ENCODE results near the gene COPG2.
A peak's percentile ranks its signal among the peaks of the same experiment; 100 is the strongest.
"Not testable (repeated sequence)": the region's sequence is repeated elsewhere in the genome, so short reads cannot be mapped to it uniquely, and the experiment has no call there.

The COPG2 gene, protein sequence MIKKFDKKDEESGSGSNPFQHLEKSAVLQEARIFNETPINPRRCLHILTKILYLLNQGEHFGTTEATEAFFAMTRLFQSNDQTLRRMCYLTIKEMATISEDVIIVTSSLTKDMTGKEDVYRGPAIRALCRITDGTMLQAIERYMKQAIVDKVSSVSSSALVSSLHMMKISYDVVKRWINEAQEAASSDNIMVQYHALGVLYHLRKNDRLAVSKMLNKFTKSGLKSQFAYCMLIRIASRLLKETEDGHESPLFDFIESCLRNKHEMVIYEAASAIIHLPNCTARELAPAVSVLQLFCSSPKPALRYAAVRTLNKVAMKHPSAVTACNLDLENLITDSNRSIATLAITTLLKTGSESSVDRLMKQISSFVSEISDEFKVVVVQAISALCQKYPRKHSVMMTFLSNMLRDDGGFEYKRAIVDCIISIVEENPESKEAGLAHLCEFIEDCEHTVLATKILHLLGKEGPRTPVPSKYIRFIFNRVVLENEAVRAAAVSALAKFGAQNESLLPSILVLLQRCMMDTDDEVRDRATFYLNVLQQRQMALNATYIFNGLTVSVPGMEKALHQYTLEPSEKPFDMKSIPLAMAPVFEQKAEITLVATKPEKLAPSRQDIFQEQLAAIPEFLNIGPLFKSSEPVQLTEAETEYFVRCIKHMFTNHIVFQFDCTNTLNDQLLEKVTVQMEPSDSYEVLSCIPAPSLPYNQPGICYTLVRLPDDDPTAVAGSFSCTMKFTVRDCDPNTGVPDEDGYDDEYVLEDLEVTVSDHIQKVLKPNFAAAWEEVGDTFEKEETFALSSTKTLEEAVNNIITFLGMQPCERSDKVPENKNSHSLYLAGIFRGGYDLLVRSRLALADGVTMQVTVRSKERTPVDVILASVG

GRCh38 chr7:130668258-130669084 is at the start of gene COPG2:
Gene COPG2, minus strand, starts transcription at chr7:130668748. Its CDS starts 80 bp downstream, at chr7:130668668.
- ATAC-seq, result peak; percentile 94 to 96

DNA sequence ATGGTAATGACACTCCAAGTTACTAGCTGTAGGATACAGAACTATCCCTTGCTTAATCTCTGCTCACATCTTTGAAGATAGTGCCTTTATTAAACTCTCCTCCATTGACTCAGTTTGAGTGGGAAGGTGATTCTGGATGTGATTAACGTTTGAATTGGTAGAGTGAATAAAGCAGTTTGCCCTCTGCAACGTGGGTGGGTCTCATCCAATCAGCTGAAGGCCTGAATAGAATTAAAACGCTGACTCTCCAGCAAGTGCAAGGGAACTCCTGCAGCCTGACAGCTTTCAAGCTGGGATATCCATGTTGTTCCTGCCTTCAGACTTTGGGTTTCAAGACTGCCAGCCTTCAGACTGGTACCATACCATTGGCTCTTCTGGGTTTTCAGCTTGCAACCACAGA is 43.9 kb upstream of the COPG2 start:
- ATAC-seq, result no peak

DNA sequence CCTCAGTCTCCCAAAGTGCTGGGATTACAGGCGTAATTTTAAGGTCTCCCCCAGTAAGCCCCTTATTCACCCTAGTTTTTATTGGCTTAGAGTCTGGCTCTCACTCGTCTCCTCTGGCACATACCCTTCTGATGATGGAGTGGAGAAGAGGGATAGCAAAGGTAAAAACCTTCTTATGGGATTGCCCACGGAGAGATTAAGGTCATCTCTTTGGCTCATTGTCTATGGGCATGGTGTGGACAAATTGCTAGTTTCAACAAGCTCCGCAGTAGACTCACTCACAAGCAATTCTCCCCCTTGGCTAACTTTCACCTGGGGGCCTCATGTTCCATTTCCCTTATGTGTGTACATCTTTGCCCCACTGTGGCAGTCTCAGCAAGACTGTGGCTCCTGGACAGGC is 40.2 kb upstream of the COPG2 start:
- no peak for ATAC-seq

GRCh38 chr7:130708001-130708400 is 39.5 kb upstream of the COPG2 start:
- no peak for ATAC-seq

DNA sequence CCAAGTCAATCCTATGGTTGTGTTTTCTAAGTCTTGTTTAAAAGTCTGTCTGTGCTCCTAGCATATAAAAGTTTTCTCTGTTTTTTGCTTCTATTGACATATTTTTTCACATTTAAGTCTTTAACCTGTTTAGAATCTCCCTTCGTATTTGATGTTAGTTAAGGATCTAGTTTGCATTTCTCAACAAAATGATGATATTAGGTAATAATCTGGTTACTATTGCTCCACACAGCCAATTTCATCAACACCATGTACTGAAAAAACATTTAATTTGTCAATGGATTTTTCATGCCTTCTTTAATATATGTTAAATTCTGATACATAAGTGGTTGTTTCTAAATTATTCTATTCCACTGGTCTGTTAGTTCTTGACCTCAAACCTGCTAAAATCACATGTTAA is 35.3 kb upstream of the COPG2 start:
- no peak for ATAC-seq

GRCh38 chr7:130701650-130702049 is 33.1 kb upstream of the COPG2 start:
- no peak for ATAC-seq

- no peak for ATAC-seq
Measured at GRCh38 chr7:130700760-130701159, 32.2 kb upstream of the COPG2 start.

DNA sequence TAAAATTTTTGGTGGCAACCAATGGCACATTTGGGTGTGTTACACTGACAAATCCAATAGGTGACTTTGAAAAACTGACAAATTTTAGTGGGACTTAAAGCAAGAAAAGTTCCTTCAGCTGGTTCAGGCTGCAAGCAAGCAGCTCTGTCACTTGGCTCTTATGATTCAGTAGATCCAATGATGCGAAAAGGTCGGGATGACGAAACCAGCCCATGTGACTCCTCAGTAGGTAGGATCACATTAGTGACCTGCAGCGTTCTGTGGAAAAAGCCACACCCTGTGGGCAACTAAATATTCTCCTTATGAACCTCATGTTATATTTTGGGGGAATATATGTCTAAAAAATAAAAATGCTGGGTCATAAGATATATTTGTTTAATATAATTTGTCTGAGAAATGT is 31.1 kb upstream of the COPG2 start:
- ATAC-seq, result no peak

GRCh38 chr7:130697820-130698219 is 29.3 kb upstream of the COPG2 start:
- ATAC-seq, result no peak

DNA sequence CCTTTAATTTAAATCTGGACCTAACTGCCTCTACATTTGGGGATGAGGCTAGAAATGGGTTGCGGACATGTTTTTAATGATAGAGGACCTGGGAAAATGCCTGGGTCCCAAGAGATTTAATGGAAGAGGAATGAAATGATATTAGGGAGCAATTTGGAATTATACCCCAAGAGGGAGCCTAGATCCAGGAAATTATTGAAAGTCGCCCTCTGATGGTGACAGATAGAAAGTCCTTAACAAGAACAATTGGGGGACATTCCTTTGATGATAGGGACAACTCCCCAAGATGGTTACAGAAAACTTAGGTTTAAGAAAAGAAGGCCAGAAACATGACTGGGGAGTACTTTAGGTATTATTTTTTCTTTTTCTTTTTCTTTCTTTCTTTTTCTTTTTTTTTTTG is 27.3 kb upstream of the COPG2 start:
- no peak for ATAC-seq

DNA sequence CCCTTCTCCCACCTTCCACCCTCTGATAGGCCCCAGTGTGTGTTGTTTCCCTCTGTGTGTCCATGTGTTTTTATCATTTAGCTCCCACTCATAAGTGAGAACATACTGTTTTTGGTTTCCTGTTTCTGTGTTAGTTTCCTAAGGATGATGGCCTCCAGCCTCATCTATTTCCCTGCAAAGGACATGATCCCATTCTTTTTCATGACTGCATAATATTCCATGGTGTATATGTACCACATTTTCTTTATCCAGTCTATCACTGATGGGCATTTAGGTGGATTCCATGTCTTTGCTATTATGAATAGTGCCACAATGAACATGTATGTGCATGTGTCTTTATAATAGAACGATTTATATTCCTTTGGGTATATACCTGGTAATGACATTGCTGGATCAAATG is 23.8 kb upstream of the COPG2 start:
- ATAC-seq, result not testable (repeated sequence)

- no peak for ATAC-seq
Measured at GRCh38 chr7:130689683-130690082, 21.1 kb upstream of the COPG2 start.

GRCh38 chr7:130683026-130683425 is 14.5 kb upstream of the COPG2 start:
- ATAC-seq, result no peak

DNA sequence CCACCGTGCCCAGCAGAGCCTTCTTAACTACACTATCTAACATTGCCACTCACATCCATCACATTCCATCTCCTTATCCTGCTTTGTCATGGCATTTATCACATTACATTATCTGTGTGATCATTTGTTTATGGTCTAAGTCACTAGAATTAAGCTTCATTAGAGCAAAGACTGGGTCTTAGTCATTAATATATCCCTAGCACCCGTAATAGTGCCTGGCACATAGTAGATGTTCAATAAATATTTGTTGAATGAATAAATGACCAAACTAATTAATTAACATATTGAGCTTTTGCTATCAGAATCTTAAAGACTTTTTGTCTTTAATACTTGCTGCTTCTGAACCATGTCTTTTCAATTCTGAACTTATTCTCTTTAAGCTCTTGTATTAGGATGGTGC is 5.9 kb upstream of the COPG2 start:
- no peak for ATAC-seq

DNA sequence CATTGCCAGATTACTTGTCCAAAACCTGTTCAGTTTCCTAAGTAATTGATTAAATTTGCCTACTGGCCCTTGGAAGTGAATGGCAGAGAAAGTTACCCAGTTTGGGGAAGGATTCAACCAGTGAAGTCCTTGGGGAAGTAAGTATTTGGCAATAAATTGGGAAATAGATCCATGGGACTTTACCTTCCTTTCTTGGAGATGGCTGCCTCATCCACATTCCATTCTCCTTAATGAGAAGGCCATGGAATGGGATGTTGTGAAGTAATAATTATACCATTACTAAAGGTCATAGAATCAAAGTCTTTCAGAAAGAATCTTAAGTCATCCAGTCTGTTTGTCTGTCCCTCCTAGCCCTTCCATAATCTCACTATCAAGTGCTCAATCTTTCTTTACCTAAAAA is 4.5 kb upstream of the COPG2 start:
- no peak for ATAC-seq

GRCh38 chr7:130672146-130672545 is 3.6 kb upstream of the COPG2 start:
- ATAC-seq, result no peak

DNA sequence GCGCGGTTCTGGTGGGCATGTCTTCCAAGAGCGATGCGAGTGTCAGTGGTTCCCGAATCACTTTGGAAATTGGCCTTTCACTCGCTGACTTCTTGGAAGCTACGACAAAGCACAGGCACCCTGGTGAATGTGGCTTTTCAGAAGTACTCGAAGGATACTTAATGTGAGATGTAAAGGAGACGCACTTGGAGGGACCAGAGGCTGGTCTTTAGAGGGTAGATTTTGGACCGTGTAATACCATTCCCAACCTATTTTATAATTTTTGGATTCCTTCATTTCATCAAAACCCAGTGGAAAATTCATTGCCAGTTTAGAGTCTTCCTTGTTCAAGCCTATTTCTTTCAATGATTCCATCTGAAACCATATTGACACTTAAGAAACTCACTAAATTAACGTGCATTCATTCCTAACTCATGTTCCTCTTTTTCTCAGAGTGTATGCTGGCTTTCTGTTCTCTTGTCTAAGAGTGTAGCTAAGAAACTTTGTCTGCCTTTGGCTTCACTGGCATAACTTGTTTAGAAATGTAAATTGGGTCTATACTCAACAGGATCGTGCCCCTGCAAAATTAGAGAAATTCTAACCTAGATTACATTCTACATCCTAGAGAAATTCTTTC is 645 bp upstream of the COPG2 start:
- ATAC-seq, result no peak

- ATAC-seq, result peak in 1 of 2 donors; percentile 8
Measured at GRCh38 chr7:130667593-130668257, 823 bp downstream of the COPG2 start.

DNA sequence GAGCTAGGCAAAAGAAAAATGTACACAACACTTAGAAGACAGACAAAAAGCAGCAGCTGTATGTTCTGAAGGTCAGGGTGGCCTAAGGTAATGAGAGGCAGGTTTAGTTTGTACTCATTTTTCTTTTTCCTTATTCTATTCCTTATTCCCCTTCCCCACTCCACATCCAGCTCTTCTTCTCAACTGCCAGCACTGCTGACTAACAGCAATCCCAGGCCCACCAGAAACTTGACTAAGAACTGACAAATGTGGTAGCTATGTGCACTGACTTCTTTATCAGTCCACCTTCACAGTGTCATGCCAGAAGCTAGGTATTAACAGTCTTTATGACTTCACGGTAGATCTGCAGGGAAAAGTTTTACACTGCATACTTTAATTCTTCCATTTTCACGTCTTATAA is 6.1 kb downstream of the COPG2 start:
- no peak for ATAC-seq

GRCh38 chr7:130655286-130655685 is 13.3 kb downstream of the COPG2 start:
- ATAC-seq, result no peak

DNA sequence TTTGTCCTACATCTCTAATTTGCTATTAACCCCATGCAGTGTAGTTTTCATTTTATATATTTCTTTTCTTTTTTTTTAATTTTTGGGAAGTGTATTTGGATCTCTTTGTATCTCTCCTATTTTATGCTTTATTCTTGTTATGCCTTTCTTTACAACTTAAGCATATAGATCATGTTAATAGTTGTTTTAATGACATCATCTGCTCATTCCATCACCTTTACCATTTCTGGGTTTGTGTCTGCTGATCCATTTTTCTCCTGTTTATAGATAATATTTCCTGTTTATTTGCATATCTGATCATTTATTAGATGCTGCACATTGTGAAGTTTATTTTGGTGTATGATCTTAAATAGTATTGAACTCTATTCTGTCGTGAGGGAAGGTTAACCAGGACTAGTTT is 13.7 kb downstream of the COPG2 start:
- ATAC-seq, result no peak

DNA sequence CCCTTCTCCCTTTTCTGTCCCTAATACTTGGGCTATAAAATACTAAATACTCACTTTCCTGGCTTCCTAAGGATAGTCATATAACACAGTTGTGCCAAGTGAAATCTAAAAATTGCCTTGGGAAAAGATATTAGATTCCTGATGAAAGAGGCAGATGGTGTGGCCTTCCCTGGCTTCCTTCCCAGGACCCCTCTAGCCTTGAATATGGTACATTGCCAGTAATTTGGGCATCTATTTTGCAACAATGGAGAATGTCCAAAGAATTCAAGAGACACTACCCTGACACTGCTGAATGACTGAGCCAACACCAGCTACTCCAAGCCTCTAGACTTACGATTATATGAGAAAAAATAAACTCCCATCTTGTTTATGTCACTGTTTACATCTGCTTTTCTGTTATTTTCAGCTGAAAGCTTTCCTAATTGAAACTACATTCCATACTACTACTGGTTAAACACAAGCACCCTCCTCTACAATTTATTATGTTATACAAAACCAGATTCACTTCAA is 17.9 kb downstream of the COPG2 start:
- ATAC-seq, result no peak
